Right lobe of liver (tissue), 6 donors: ENCODE data around the gene OR2AE1. TPM values are rescaled to one million over a fixed set of nuclear protein-coding genes. Genes with fewer than 3 reads are reported as not detected.

Experiments
- ATAC-seq, 4 donors: fragments of 200-7000 bp; cut with Tn5 transposase; one replicate each; pipeline ENCODE4 v1.9.1; 2020; ENCODE audit warnings: mild to moderate bottlenecking in 4 of 4, moderate library complexity in 4 of 4
- DNase-seq, 3 donors: peaks; one replicate each; pipeline ENCODE4 v3.0.0-alpha.2; 2020
- H3K27ac ChIP-seq, 3 donors: fragments of 200-600 bp; one replicate each; pipeline ENCODE4 v1.8.0; 2022
- H3K27me3 ChIP-seq, 2 donors: fragments of 200-600 bp; one replicate each; pipeline ENCODE4 v1.8.0; 2022
- H3K36me3 ChIP-seq, 4 donors: fragments of 200-600 bp; sonication (generic) in 1 of 4; one replicate each; pipeline versions ENCODE4 v1.5.1 to v1.8.0; 2017 to 2022; ENCODE audit warnings: control low read depth in 1 of 4
- H3K4me1 ChIP-seq, 4 donors: fragments of 200-600 bp; sonication (generic) in 1 of 4; one replicate each; pipeline versions ENCODE4 v1.5.1 to v1.8.0; 2017 to 2022; ENCODE audit warnings: control low read depth in 1 of 4
- H3K4me3 ChIP-seq, 3 donors: fragments of 200-600 bp; one replicate each; pipeline ENCODE4 v1.8.0; 2022
- H3K9me3 ChIP-seq, 4 donors: fragments of 200-600 bp; sonication (generic) in 1 of 4; one replicate each; pipeline versions ENCODE4 v1.5.1 to v1.8.0; 2017 to 2022; ENCODE audit warnings: control low read depth in 1 of 4
- CTCF ChIP-seq, 4 donors: fragments of 200-600 bp in 3 of 4; fragments of 450-650 bp in 1 of 4; IDR thresholded peaks; one replicate each; pipeline versions ENCODE4 v1.5.1 to v1.8.0; 2016 to 2022; ENCODE audit warnings: antibody characterized with exemption in 4 of 4, mild to moderate bottlenecking in 2 of 4
- POLR2A ChIP-seq: fragments of 450-650 bp; IDR thresholded peaks from one replicate; pipeline ENCODE4 v1.6.1; 2017; ENCODE audit warnings: antibody characterized with exemption, mild to moderate bottlenecking
- WGBS: methylation state at CpG from one replicate; pipeline ENCODE4 v1.1.6; 2018; ENCODE audit warnings: low coverage, low lambda C conversion rate; ENCODE audit not compliant: insufficient coverage; ENCODE audit errors: missing lambda C conversion rate; 5-methylcytosine and 5-hydroxymethylcytosine counted together
- intact Hi-C, 2 donors: fragments of 100-400 bp; cut with DNase I; formaldehyde crosslinking; loops; one replicate each; pipeline versions ENCODE4 v1.11.2 to v1.14.1; 2022
- long read RNA-seq: library from polyadenylated mRNA; unstranded; transcript quantifications from one replicate; pipeline ENCODE4 v2.0.0, GENCODE V29; 2019
- total RNA-seq, 6 experiments: library from RNA; depleted of rRNA in 2 of 6; stranded (reverse); fragments of >200 nt in 2 of 6; fragmentation: NEBNext Ultra II Directional in 3 of 6; extraction: Animal tissue kit (Norgen Biotek cat#: 25700) in 3 of 6; gene quantifications; one replicate each; pipeline versions ENCODE4 v1.1.0 to v1.2.4, GENCODE V29; 2016 to 2023
- donor health status: DM: no; HTN: yes; CAD: no.
- donor health status: DM: no; HTN: no; CAD: no.
- donor health status: DM: no; HTN: no; CAD: no.
- donor health status: DM: no; HTN: yes; CAD: no.
- donor health status: DM: no; HTN: yes; CAD: no.

Gene OR2AE1
- total RNA-seq = not detected
- long read RNA-seq = 0 reads

DNA sequence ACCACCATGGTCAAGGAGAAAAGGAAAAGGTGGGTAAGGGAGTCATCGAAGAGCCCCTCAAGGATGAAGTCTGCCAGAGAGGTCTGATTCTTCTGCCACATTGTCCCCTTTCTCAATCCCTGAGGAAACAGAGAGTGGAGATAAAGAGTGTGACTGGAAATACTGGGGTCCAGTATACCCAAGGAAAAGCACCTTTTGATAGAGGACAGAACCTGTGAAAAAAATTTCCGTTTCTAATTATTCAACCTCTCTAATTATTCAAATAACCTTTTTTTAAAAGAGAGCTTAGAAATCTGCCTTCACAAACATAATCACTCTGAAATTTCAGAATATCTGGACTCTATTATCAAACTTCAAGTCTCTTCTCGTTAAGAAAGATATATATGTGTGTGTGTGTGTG lies at the start of gene OR2AE1:
Gene OR2AE1 (minus strand): TSS at position 101 of the 400 bp plus-strand sequence. CDS start 0 bp downstream, at position 101.
- Histone ChIP-seq H3K4me3 (no peak within 1 kb of the TSS), H3K27ac (no peak within 1 kb of the TSS), H3K9me3 (no peaks in the 10 kb centered on the region), H3K4me1 (no peaks in the 10 kb centered on the region), H3K27me3 (no peaks in the 10 kb centered on the region), H3K36me3 (no peaks in the 10 kb centered on the region)
- DNase-seq (no peak), ATAC-seq (no peak)
- no peak for TF ChIP-seq CTCF (IDR thresholded peaks at IDR 0.05)
- TF ChIP-seq POLR2A = no peak
- WGBS = 72% methylated on average over 3 of the region's 3 CpGs
- intact Hi-C loops = no loop called here

- DNase-seq (no peak), ATAC-seq (no peak)
- peaks cover 0 to 4% (median 0%) of the 10 kb centered on the region in 4 donors for H3K4me1 ChIP-seq
- H3K27me3 ChIP-seq = no peaks in the 10 kb centered on the region
- TF ChIP-seq POLR2A = no peak
- TF ChIP-seq CTCF (IDR thresholded peaks at IDR 0.05) = no peak
- H3K4me3 ChIP-seq = no peak overlapping the region
- H3K36me3 ChIP-seq = no peaks in the 10 kb centered on the region
- no peaks in the 10 kb centered on the region for H3K9me3 ChIP-seq
- intact Hi-C loops = no loop called here
- H3K27ac ChIP-seq = no peak overlapping the region
Observed at GRCh38 chr7:99926321-99926720, 49.5 kb upstream of the OR2AE1 start.

GRCh38 chr7:99923200-99923599 lies 46.4 kb upstream of the OR2AE1 start:
- Histone ChIP-seq H3K36me3 (no peaks in the 10 kb centered on the region), H3K4me3 (no peak overlapping the region), H3K27me3 (no peaks in the 10 kb centered on the region), H3K9me3 (no peaks in the 10 kb centered on the region), H3K27ac (no peak overlapping the region), H3K4me1 (peaks cover 0 to 18% (median 4%) of the 10 kb centered on the region in 4 donors)
- ATAC-seq (no peak), DNase-seq (no peak)
- TF ChIP-seq CTCF (IDR thresholded peaks at IDR 0.05) = no peak
- intact Hi-C loops = no loop called here
- 80% methylated on average over 1 of the region's 3 CpGs for WGBS

DNA sequence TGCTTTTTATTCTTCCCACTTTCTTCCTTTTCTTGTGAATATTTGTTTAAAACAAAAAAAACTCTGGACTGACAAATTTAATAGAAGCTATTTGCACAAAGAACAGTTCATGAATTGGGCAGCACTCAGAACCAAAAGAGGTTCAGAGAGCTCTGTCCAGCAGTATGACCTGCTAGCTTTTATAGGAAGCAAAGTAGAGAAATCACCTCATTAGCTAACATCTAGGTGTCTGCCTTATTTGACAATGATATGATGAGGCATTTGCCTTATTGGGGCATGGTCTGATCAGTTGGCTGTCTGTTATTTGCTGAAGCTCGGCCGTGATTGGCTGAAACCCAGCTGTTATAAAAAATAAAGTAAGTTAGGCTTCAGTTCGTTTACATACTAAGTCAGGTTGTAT lies 43.3 kb upstream of the OR2AE1 start:
- intact Hi-C loops = no loop called here
- TF ChIP-seq CTCF (IDR thresholded peaks at IDR 0.05) = no peak
- TF ChIP-seq POLR2A = no peak
- H3K27me3 ChIP-seq = no peaks in the 10 kb centered on the region
- peaks cover 0 to 33% (median 13%) of the 10 kb centered on the region in 4 donors for H3K4me1 ChIP-seq
- H3K4me3 ChIP-seq = peak overlapping the region; percentile 90 to 97 (median 91)
- peak overlapping the region in 1 of 3 donors; percentile 83 for H3K27ac ChIP-seq
- ATAC-seq (no peak), DNase-seq (no peak)
- no peaks in the 10 kb centered on the region for H3K9me3 ChIP-seq
- 80% methylated on average over 3 of the region's 3 CpGs for WGBS
- H3K36me3 ChIP-seq = peaks cover 0 to 9% (median 0%) of the 10 kb centered on the region in 4 donors

DNA sequence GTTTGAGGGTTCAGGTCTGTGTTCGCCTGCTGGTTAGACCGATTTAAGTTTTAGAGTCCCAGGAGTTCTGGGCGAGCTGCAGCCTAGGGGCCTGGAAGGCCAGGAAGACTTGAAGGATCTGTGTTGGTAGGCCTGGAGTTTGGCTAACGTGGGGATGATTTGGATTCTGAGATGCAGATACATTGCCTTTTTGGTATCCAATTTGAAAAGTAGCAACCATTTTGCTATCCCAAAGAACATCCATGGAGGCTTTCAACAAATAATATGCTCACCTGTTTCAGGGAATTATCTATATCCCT lies 42.9 kb upstream of the OR2AE1 start:
- H3K9me3 ChIP-seq = no peaks in the 10 kb centered on the region
- ATAC-seq = no peak
- H3K27ac ChIP-seq = peak overlapping the region; percentile 83 to 92 (median 91)
- WGBS = 42% methylated on average over 4 of the region's 4 CpGs
- TF ChIP-seq POLR2A (no peak), CTCF (IDR thresholded peaks at IDR 0.05) (no peak)
- H3K36me3 ChIP-seq = peaks cover 0 to 11% (median 0%) of the 10 kb centered on the region in 4 donors
- peak overlapping the region; percentile 90 to 97 (median 91) for H3K4me3 ChIP-seq
- no peaks in the 10 kb centered on the region for H3K27me3 ChIP-seq
- no peak for DNase-seq
- intact Hi-C loops = loop anchor here in 1 of 2 donors (10.0 kb wide), 1 partner anchor 135 kb away; no protein-coding TSS in a partner anchor
- peaks cover 0 to 33% (median 13%) of the 10 kb centered on the region in 4 donors for H3K4me1 ChIP-seq
